GM19452 (cell line): ENCODE measurements around the gene SLC18A3.

Experiments used
- ATAC-seq: cut with Tn5 transposase; IDR thresholded peaks from one replicate; pipeline ENCODE4 v1.9.1; 2021; ENCODE audit not compliant: unreplicated experiment

Gene SLC18A3

DNA sequence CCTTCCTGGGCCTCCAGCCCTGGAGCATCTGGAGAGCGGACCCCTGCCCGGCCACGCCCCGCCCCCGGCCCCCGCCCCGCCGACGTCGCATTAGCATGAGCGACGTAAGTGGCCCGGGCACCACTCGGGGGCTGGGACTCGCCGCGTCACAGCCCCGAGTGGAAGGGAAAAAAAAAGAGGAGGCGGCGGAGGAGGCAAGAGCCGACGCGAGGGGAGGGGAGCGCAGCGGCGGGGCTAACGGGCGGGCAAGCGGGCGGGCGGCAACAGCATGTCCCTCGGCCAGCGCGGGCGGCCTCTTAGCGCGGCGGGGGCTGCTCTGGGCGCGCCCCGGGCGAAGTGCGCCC lies at the start of gene SLC18A3:
TSS of gene SLC18A3 (plus strand) at position 197 of the 344 bp plus-strand sequence. CDS start 431 bp downstream, outside the sequence.
- no peak for ATAC-seq

DNA sequence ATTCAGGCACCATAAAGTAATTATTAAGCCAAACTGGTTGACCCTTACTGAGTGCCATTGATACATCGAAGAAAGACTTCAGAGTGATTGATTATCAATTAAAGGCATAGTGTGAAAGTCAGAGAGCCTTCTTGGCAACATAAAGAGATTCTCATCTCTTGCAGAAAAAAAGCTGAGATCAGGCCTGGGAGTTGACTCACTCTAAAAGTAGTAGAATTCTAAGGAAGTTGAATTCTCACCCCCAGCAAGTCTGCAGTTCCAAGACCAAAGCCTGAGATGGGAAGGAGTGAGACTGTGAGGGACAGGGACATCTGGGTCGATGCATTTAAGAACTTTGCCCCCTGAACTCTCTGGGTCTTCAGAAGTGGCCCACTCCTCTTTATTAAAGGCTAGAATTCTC lies 49.6 kb upstream of the SLC18A3 start:
- no peak for ATAC-seq

DNA sequence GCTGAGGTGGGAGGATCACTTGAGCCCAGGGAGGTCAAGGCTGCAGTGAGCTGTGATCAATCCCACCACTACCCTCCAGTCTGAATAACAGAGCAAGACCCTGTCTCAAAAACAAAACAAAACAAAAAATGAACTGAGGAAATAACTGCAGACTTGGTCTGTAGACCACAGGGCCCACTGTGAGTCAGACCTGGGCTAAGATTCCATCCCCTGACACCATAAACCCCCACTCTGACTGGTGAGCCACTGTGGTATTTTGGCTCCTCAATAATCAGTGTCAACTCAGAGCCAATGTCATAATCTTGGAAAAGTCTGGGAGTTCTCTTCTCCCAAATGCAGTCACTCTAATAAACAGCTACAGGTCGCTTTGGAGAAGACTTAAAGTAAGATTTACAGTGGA lies 47.2 kb upstream of the SLC18A3 start:
- ATAC-seq: no peak

DNA sequence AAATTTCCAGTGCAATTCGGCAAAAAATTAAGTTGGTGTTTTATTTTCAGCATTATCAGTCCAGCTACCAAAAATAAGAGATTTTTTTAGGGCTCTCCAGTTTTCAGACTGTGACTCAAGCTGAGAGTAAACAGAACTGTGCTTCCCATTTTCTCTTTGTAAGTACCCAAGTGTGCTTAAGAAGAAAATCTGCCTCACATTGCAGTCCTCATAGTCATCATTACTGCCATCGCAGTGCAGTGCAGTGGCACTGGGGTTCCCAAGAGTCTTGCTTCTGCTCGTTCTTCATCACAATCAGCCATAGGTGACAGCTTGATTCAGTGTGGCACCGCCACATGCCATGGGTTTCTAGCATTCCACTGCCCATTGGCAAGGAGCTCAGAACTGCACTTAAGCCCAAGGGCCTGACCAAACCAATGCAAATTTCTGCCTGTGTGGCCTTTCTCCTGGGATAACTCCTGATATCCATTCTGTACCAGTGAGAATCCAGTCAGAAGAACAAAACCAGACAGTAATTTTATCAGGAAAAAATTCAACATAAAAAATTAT lies 45.6 kb upstream of the SLC18A3 start:
- ATAC-seq: no peak

DNA sequence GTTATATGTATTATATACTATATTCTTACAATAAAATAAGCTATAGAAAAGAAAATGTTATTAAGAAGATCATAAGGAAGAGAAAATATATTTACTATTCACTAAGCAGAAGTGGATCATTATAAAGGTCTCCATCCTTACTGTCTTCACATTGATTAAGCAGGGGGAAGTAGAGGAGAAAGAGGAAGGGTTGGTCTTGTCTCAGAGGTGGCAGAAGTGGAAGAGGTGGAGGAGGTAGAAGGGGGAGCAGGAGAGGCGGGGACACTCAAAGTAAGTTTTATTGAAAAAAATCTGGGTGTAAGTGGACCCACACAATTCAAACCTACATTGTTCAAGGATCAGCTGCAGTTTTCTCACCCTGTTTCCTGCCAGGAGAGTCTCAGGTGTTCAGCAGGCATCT lies 42.3 kb upstream of the SLC18A3 start:
- ATAC-seq: no peak

DNA sequence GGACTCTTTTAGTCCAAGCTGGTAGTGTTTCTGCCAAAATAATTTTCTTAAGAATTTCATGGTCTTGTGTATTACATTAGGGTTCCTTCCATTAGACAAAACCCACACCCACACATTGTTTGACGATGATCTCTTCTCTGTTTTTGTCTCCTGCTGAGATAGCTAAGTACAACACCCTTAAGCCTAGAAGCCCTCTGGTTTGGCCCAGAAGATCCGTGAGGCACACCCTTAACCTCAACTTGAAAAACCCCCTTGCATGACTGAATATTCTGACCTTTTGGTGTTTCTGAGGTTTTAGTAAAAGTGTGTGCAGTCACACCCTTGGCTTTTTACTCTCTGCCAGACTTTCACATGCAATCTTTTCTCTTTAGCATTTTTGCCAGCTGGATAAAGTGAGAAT lies 41.9 kb upstream of the SLC18A3 start:
- peak; percentile 82 for ATAC-seq

DNA sequence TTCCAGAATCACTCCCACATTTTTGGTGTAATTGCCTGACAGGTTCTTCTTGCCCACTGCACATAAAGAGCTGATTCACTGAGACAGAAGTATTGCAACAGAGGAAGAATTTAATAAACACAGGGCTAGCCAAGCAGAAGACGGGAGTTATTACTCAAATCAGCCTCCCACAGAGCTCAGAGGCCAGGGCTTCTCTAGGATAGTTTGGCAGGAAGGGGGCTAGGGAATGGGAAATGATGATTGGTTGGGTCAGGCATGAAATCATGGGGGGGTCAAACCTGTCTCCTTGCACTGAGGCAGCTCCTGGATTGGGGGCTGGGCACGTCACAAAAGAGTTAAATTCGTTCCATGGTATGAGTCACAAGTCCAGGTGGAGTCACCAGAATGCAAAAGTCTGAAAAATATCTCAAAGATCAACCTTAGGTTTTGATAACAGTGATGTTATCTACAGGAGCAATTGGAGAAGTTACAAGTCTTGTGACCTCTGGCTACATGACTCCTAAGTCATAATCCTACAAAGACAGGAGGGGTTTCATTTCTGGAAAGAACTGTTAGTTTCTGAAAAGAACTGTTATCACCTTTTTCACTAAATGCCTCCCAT lies 41.0 kb upstream of the SLC18A3 start:
- no peak for ATAC-seq

DNA sequence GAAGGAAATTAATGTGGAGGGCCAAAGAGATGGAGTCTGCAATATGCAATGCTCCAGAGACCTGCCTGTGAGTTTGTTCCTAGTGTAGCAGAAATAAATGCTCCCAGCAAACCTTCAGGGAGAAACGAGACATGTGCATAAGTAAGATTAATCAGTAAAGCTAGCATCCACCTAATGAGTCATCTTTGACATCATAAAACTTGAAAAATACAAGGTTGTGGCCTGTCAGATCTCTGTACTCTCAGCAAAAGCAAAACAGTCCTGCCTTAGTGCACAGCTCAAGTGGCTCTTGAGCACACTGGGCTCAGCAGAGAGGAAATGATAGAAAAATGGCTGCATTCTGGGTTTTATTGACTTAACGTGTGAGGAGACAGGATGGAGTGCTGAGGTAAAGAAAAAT lies 38.7 kb upstream of the SLC18A3 start:
- no peak for ATAC-seq

DNA sequence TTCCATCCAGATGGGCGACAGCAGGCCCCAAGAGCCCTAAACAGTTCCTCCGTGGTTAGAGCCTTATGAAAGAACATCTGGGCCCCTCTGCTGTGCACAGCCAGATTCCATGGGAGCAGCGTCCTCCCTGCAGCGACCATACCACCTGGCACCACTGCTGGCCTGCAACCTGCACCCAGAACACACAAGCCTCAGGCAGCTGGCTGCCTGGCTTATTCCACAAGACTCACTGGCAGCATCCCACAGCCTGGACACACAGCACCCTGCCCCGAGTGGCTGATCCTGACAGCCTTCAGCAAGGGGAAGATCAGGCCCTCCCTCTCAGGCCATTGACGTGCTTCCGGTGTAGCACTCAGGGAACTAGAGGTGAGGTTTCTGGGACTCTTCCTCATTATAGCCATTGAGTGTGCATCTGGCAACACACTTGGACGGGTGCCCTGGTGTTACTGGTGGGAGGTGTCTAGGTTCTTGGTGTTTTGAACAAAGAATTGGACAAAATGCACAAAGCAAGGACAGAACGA lies 37.5 kb upstream of the SLC18A3 start:
- no peak for ATAC-seq

DNA sequence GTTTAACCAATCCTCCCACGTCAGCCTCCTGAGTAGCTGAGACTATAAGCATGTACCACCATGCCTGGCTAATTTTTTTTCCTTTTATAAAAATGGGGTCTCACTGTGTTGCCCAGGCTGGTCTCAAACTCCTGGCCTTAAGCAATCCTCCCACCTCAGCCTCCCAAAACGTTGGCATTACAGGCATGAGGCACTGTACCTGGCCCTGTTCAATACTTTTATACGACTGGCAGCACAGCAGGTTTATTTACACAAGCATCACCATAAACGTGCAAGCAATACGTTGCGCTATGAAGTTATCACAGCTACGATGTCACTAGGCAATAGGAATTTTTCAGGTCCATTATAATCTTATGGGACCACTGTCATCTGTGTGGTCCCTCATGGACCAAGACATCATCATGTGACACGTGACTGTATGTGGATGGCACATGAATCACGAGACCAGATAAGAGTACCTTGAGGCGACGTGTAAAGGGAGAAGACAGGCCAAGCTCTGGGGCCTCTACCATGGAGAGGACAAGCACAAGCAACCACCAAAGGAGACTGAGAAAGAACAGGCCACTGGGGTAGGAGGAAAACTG lies 34.5 kb upstream of the SLC18A3 start:
- ATAC-seq: no peak

DNA sequence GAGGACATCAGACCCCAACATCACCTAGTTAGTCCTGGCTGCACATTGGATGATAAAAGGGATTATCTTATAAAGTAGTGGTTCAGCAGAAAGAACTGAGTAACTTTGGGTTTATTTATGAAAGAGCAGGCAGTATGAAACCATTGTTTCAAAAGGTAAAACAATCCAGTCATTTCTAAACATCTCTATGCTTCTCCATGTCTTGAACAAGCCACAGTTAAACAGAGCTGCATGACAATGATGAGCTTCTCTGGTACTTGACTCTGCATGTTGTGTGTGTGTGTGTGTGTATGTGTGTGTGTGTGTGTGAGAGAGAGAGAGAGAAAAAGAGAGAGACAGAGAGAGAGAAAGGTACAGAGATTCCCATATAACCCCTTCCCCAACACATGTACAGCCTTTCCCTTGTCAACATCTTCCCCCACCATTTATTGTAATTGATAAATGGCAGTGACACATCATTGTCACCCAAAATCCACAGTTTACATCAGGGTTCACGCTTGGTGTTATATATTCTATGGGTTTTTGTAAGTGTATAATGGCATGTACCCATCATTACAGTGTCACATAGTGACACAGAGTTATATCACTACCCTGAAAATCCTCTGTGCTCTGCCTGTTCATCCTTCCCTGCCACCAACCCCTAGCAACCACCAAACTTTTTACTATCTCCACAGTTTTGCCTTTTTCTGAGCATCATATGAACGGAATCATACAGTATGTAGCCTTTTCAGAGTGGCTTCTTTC lies 32.8 kb upstream of the SLC18A3 start:
- ATAC-seq: no peak

DNA sequence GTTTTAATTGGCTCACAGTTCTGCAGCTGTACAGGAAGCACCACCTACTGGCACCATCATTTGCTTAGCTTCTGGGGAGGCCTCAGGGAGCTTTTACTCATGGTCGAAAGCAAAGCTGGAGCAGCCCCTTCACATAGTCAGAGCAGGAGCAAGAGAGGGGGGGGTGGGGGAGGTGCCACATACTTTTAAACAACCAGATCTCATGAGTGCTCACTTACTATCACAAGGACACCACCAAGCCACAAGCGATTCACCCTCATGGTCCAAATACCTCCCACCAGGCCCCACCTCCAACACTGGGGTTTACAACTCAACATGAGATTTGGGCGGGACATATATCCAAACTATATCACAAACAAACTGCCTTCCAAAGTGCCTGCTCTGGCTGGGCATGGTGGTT lies 31.7 kb upstream of the SLC18A3 start:
- ATAC-seq: no peak

DNA sequence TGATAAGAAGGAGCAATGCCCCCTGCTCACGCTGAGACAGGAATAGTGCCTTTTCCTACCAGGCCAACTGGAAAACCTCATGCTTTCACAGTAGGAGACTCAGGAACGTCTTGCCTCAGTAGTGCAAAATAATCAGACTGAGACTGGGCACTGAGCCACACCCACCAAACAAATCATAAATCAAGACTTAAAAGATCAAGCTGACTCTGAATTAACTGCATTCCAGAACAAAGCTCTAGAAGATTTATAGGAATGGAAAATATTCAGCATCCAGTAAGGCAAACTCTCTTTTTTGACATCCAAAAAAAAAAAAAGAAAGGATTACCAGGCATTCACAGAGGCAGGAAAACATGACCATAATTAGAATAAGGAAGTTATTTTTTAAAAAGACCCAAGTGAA lies 30.5 kb upstream of the SLC18A3 start:
- ATAC-seq: no peak

DNA sequence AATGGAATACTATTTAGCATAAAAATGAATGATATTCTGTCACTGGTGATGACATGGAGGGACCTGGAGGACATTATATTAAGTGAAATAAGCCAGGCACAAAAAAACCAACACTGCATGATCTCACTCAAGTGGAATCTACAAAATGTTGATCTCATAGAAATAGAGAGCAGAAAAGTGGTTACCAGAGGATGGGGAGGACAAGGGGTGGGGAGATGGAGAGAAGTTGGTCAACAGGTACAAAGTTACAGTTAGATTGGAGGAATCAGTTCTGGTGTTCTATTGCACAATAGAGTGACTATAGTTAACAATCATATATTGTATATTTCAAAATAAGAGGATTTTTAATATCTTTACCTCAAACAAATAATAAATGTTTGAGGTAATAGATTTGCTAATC lies 24.7 kb upstream of the SLC18A3 start:
- no peak for ATAC-seq

DNA sequence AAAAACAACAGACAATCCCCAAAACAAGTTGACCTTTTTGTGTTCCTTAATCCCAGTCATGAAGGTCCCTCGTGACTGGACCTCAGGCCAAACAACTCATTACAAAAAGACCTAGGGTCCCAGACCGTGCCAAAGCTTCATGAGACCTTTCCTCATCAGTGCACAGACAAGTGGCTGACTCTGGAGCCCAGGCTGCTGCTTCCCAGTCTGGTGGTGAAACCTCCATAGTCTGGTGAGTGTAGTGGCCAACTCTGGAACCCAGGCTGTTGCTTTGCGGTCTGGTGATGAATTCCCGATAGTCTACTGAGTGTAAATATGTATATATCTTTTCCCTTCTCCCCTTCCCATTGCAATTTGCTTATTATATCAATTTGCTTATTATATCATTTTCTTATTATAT lies 22.1 kb upstream of the SLC18A3 start:
- no peak for ATAC-seq

DNA sequence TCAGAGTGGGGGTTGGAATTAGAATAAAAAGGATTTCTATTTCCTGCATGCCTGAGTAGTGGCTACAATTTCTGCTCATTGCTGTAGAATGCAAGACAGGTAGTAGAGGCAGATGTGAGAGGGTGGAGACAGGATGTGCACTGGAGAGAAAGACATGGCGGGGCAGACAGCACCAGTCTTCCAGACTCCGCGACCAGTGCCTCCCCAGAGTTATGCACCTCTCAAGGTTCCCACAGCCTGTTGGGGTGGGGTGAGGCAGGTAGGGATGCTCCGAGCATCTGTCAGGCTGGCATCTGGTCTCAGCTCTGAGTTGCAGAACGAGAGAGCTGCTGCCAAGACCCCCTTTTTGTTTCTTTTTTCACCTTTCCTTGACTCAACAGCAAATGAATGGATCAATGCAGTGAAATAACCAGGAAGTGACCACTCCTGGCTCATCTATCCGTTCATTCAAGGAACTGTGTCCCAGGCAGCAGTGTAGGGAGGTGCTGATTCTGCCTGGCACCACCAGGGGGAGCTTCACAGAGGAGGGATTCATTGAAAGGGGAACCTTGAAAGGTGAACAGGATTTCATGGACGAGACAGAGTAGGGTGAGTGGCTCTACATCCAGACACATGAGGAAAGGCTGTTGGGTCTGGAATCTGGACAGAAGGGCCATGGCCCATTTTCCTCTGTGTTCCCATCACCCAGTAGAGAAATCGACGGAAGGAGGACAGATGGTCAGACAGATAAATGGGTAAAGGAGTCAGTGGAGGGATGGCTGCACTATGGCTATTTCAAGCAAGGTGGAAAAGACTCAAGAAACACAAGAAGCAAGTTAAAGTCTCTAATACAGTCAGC lies 17.2 kb upstream of the SLC18A3 start:
- ATAC-seq: no peak

DNA sequence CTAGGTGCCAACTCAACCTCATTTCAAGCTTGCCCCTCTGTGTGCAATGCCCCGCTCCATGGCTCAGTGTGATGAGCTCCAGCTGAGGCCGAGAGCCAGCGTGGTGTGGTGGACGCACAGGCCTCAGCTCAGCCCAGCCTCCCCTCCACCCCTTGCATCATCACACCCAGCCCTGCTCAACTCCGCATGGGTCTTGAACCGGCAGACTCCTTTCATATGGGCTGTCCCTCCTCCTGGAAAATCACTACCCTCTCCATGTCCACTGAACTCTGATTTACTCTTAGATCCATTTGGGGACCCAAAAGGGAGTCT lies 16.6 kb upstream of the SLC18A3 start:
- ATAC-seq: no peak

DNA sequence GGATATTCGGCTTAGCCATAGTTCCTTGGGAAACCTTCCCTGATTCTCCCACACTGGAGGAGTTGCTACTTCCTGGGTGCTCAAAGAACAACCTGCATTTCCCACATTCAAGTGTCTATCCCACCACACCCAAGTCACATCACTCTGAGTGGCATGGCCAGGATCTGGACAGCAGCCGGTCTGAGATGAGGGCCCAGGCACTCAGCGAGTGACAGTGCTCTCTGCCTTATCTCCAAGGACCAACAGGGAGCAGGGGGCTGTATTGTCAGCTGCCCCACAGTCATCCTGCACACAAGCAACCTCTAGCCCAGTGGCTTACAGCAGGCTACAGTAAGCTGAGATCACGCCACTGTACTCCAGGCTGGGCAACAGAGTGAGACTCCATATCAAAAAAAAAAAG lies 16.1 kb upstream of the SLC18A3 start:
- ATAC-seq: no peak

DNA sequence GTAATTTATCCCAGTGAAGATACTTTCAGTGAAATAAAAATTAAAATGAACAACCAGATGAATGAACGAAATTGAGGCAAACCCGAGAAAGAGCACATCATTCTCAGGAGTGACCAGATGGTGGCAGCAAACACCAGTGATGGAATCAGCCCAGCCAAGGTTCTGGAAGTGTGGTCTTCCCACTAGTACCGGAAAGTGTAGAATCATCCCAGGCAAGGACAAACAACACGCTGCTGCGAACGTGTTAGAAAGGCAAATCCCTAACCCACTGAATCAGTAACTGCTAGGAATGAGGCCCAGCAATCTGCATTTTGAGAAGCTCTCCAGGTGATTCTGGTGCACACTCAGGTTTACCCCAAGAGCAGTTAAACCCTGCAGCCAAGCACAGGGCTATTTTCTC lies 15.5 kb upstream of the SLC18A3 start:
- ATAC-seq: no peak

DNA sequence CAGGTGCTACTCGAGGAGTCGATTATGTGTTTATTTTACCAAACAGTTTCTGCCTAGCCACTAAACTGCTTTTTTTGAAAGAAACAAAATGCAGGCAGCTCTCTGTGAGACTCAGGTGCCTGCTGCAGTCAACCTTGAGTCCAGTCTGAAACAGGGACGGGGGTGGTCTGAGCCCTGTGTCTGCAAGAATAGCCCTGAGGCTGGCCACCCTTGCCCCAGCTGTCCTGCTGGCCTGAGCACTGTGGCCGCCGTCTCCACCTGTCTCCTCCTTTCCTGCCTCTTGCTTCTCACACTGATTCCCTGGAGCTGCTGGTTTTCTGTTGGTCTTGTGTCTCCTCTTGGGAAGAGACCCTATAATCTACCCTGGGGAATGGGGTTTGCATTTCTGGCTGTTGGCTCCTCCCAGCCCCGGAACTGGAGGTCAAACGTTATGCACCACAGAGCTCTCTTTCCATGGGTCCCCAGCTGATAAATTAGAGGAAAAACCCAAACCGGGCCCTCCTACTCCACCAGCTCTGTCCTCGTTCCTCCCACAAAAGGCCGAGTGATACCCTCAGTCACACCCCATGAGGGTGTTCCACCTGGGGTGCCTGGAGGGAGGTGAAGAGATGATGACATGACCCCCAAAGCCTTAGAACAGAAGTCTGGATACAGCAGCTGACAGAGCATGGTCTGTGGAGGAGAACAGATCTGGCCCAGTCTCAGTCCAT lies 15.0 kb upstream of the SLC18A3 start:
- no peak for ATAC-seq
